Astrocyte (in vitro differentiated cells and primary cell): ENCODE results near the gene RAD50. TPM values are rescaled to one million over a fixed set of nuclear protein-coding genes. Genes with fewer than 3 reads are reported as not detected.

Experiments
- DNase-seq: peaks from one replicate; pipeline ENCODE4 v3.0.0-alpha.2; 2010; ENCODE audit warnings: low read depth
- FAIRE-seq: peaks from 2 replicates; lab custom pipeline; 2011; peaks lifted over from hg19 to GRCh38; lab: Jason Lieb, UNC
- H2AFZ ChIP-seq: 2 replicates; pipeline ENCODE4 v1.6.0; 2012; ENCODE audit warnings: low read depth, low read length, inconsistent platforms
- H3K27ac ChIP-seq: 2 replicates; pipeline ENCODE4 v1.5.1; 2011; ENCODE audit warnings: low read depth, low read length, inconsistent platforms
- H3K27me3 ChIP-seq: 2 replicates; pipeline ENCODE4 v1.6.0; 2011; ENCODE audit warnings: low read length, inconsistent platforms; ENCODE audit not compliant: insufficient read depth
- H3K36me3 ChIP-seq: 2 replicates; pipeline ENCODE4 v1.5.1; 2011; ENCODE audit warnings: low read length, inconsistent platforms; ENCODE audit not compliant: insufficient read depth
- H3K4me1 ChIP-seq: 2 replicates; pipeline ENCODE4 v1.5.1; 2011; ENCODE audit warnings: low read length, inconsistent platforms; ENCODE audit not compliant: insufficient read depth
- H3K4me2 ChIP-seq: 2 replicates; pipeline ENCODE4 v1.6.0; 2012; ENCODE audit warnings: low read length, inconsistent platforms
- H3K4me3 ChIP-seq: 2 replicates; pipeline ENCODE4 v1.5.1; 2011; ENCODE audit warnings: low read depth, mild to moderate bottlenecking, low read length, inconsistent platforms; ENCODE audit not compliant: insufficient read depth
- H3K79me2 ChIP-seq: 2 replicates; pipeline ENCODE4 v1.6.0; 2012; ENCODE audit warnings: mild to moderate bottlenecking, low read length, inconsistent platforms; ENCODE audit not compliant: insufficient read depth
- H3K9ac ChIP-seq: 2 replicates; pipeline ENCODE4 v1.6.0; 2012; ENCODE audit warnings: mild to moderate bottlenecking, low read length, inconsistent platforms
- H3K9me3 ChIP-seq: 2 replicates; pipeline ENCODE4 v1.5.1; 2012; ENCODE audit warnings: low read depth, mild to moderate bottlenecking, low read length, inconsistent platforms; ENCODE audit not compliant: insufficient read depth
- H4K20me1 ChIP-seq: 2 replicates; pipeline ENCODE4 v1.6.0; 2012; ENCODE audit warnings: low read length, inconsistent platforms; ENCODE audit not compliant: insufficient read depth
- H3K27ac Mint-ChIP-seq: one replicate; pipeline ENCODE4 v1.8.0; 2021; ENCODE audit warnings: mild to moderate bottlenecking, mixed read lengths; ENCODE audit not compliant: unreplicated experiment
- H3K27me3 Mint-ChIP-seq: one replicate; pipeline ENCODE4 v1.8.0; 2021; ENCODE audit warnings: low read depth, mixed read lengths; ENCODE audit not compliant: unreplicated experiment
- H3K36me3 Mint-ChIP-seq: one replicate; pipeline ENCODE4 v1.8.0; 2021; ENCODE audit warnings: low read depth, mixed read lengths; ENCODE audit not compliant: unreplicated experiment
- H3K4me1 Mint-ChIP-seq: one replicate; pipeline ENCODE4 v1.8.0; 2021; ENCODE audit warnings: low read depth, mixed read lengths; ENCODE audit not compliant: unreplicated experiment
- H3K4me3 Mint-ChIP-seq: one replicate; pipeline ENCODE4 v1.8.0; 2021; ENCODE audit warnings: mild to moderate bottlenecking, moderate library complexity, mixed read lengths; ENCODE audit not compliant: unreplicated experiment
- H3K9me3 Mint-ChIP-seq: one replicate; pipeline ENCODE4 v1.8.0; 2021; ENCODE audit warnings: mild to moderate bottlenecking, mixed read lengths; ENCODE audit not compliant: unreplicated experiment
- EZH2 ChIP-seq: IDR thresholded peaks from 2 replicates; pipeline ENCODE4 v1.6.1; 2012; ENCODE audit warnings: mild to moderate bottlenecking, low read length, inconsistent platforms; ENCODE audit not compliant: insufficient read depth
- total RNA-seq: library from RNA; stranded (reverse); gene quantifications from 2 replicates; pipeline ENCODE4 v1.2.1, GENCODE V29; 2021
- TF ChIP-seq, protein P1 (sequence below): IDR thresholded peaks from 2 replicates; pipeline ENCODE4 v1.5.1; 2011; ENCODE audit warnings: low read depth, mild to moderate bottlenecking, inconsistent platforms, low read length, moderate library complexity; ENCODE audit not compliant: insufficient read depth

Gene RAD50
- total RNA-seq, 1 donor from 2014 or later: 26.8 TPM

DNA sequence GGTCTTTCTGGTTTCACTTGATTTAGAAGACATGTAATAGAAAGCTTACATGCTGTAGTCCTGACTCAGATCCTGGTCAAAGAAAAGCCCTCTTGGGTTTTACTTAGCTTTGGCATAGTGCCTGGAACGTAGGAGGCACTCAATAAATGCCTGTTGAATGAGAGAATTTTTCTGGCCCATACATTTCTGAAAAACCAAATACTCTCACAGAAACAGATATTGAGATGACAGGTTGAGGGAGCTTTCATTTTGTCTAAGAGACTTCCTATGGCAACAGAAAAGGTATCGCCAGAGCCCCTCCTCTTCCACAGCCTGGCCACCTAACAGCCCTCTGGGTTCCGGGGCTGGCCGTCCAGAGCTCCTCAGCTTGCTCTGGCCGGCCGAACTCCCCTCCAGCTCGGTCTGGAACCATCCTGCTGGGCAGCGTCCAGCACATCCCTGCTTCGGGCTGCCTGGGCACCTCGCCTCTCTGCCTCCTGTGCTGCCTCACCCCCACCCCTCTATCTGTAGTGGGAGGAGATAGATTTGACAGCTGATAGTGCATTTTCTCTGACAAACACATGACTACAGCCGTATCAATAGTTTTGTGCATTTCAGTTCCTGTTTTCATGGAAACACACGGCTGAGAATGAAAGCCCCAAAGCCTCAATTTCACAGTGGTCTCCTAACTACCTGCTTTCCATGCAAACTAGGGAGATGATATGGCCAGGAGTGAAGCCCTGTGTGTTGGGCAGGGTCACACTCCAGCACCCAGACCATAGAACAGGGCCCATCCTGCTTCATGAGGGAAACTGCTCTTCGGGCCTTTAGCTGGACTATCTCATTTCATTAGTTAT, 118.1 kb downstream of the RAD50 start:
- H2AFZ ChIP-seq: peak overlapping the region; percentile 76

DNA sequence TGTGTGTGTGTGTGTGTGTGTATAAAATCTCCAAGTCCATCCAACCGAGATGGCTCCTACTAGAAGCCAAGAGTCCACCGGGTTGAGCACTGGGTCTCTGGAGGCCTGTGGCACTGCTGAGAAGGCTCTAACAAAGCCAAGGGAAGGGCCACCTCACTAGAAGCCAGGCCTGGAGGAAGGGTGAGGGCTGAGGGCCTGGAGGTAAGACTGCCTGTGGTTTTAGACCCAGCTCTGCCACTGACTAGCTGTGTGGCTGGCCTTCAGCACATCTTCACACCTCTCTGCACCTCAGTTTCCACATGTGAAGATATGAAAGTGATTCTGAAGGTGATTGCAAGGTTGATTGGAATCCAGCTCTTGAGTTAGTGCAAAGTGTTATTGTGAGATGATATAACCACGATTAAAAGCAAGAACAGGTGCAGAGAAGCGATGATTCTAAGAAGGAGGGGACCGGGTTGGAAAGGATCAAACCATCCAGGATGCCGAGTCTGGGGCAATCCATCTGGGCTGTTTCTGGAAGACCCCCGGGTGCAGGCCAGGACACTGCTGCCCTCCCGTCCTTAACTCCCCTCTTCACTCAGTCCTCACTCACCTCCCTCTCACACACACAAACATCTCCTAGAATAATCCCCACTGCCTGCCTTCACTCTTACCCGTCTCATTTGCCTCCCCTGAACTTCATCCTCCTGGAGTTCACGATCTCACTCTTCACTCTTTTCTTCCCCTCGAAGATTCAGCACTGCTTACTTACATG, 119.3 kb downstream of the RAD50 start:
- FAIRE-seq: no peak
- Histone ChIP-seq H3K4me2 (no peak overlapping the region), H2AFZ (no peak overlapping the region), H3K79me2 (no peaks in the 10 kb centered on the region), H3K9ac (no peak overlapping the region), H3K27ac (no peak overlapping the region), H3K9me3 (no peaks in the 10 kb centered on the region), H3K4me1 (peaks cover 29% of the 10 kb centered on the region), H3K27me3 (no peaks in the 10 kb centered on the region), H3K36me3 (no peaks in the 10 kb centered on the region), H3K4me3 (no peak overlapping the region), H4K20me1 (no peaks in the 10 kb centered on the region)
- peaks cover 3% of the 10 kb centered on the region for H3K9me3 Mint-ChIP-seq
- no peak for DNase-seq
- H3K27ac Mint-ChIP-seq: peak overlapping the region; percentile 7
- H3K4me1 Mint-ChIP-seq: peaks cover 36% of the 10 kb centered on the region
- H3K27me3 Mint-ChIP-seq: no peaks in the 10 kb centered on the region
- no peaks in the 10 kb centered on the region for H3K36me3 Mint-ChIP-seq
- peak overlapping the region; percentile 11 for H3K4me3 Mint-ChIP-seq
- TF ChIP-seq EZH2: no peak
- TF ChIP-seq, protein P1, sequence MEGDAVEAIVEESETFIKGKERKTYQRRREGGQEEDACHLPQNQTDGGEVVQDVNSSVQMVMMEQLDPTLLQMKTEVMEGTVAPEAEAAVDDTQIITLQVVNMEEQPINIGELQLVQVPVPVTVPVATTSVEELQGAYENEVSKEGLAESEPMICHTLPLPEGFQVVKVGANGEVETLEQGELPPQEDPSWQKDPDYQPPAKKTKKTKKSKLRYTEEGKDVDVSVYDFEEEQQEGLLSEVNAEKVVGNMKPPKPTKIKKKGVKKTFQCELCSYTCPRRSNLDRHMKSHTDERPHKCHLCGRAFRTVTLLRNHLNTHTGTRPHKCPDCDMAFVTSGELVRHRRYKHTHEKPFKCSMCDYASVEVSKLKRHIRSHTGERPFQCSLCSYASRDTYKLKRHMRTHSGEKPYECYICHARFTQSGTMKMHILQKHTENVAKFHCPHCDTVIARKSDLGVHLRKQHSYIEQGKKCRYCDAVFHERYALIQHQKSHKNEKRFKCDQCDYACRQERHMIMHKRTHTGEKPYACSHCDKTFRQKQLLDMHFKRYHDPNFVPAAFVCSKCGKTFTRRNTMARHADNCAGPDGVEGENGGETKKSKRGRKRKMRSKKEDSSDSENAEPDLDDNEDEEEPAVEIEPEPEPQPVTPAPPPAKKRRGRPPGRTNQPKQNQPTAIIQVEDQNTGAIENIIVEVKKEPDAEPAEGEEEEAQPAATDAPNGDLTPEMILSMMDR: no peak

More for the DNA sequence above, 118.1 kb downstream of the RAD50 start:
- H3K4me1 Mint-ChIP-seq: peaks cover 32% of the 10 kb centered on the region
- no peaks in the 10 kb centered on the region for H3K36me3 Mint-ChIP-seq
- H3K27ac Mint-ChIP-seq: peak overlapping the region; percentile 96
- H3K27me3 Mint-ChIP-seq: peaks cover 2% of the 10 kb centered on the region
- peak; percentile 74 for FAIRE-seq
- H3K4me3 ChIP-seq: peak overlapping the region; percentile 49
- H4K20me1 ChIP-seq: no peaks in the 10 kb centered on the region
- H3K27ac ChIP-seq: peak overlapping the region; percentile 93
- H3K36me3 ChIP-seq: no peaks in the 10 kb centered on the region
- no peak overlapping the region for H3K4me3 Mint-ChIP-seq
- peak overlapping the region; percentile 81 for H3K4me2 ChIP-seq
- TF ChIP-seq, protein P1: no peak
- TF ChIP-seq EZH2: no peak
- H3K4me1 ChIP-seq: peaks cover 29% of the 10 kb centered on the region
- H3K79me2 ChIP-seq: no peaks in the 10 kb centered on the region
- H3K9me3 Mint-ChIP-seq: peaks cover 3% of the 10 kb centered on the region
- no peaks in the 10 kb centered on the region for H3K27me3 ChIP-seq
- no peaks in the 10 kb centered on the region for H3K9me3 ChIP-seq
- DNase-seq: peak; percentile 97
- H3K9ac ChIP-seq: peak overlapping the region; percentile 83
